COLO829 (cell line): Measurements from ENCODE around the gene ERC2.

Source experiments
- DNase-seq: peaks from one replicate; pipeline ENCODE4 v3.0.0; 2012; ENCODE audit warnings: low spot score

ERC2 gene

DNA sequence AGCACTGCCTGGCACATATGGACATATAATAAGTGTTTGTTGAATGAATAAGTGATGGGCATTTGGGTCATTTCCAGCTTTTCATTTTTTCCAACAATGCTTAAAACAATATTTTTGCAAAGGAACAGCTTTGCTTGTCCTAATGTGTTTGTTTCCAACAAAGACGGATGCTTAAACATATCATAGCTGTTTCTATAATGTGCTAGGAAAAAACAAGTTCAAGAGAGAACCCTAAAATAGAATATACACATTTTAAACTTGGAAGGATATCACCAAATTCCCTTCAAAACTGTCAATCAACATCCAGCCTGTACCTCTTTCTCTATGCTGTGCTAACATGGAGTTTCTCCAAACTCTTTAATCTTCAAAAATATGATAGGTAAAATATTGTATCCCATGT lies 756.6 kb downstream of the ERC2 start:
- DNase-seq = no peak

DNA sequence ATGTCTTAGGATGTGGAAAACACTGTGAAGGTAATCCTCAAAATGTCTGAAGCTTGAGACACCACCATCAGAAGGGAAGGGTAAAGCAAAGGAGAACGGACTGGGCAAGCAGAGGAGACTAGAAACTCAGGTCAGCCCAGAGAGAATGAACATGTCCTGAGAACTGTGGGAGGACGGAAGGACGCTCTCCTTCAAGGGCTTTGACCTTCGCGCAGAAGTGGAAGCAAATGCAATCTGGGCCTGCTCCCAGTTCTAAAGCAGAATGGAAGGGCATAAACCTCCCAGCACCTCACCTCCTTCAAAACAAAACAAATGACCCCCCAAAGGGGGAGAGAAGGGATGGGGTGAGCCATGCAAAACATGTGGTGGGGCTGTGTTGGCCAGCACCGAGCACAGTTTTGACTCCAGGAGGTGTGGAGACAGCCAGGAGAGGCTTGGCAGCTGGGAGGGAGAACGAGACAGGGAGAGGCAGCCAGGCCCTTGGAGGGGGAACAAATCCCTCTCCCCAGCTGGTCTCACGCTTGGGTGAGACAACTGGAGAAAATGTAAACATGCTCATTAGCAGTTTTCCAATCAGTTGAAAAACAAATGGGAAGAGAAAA lies 758.8 kb downstream of the ERC2 start:
- DNase-seq = no peak

DNA sequence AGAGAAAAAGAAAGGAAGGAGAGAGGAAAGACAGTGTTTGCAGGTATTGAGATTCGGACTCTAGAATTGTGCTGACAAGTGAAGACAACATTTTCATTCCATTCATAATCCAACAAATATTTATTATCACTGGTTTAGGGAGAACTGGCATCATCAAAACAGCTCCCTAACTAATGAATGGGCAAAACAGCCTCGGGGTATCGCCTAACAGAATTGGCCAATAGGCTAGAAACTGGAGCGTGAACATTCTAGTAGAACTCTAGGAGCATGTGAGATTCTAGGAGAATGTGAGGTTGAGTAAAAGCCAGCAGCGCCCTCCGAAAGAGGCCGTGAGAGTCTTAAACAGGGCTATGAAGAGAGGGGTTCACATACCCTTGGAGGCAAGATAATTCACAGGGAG lies 759.3 kb downstream of the ERC2 start:
- DNase-seq = no peak

DNA sequence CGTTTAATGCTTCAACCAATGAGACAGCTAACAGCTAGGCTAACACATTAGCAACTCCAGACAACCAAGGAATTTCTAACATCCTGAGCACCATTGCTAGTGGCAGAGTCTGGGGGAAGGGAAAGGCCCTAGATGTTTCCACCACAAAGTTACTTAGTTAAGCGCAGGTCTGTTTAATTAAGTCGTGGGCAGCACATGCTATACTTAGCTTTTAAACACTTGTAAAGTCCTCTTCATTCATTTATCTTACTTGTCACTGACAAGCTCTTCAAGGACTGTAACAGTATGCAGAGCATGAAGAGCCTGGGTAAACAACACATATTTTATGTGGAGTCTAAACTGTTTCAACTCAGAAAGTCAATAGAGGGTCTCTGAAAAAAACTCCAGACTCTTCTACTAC lies 760.0 kb downstream of the ERC2 start:
- no peak for DNase-seq

DNA sequence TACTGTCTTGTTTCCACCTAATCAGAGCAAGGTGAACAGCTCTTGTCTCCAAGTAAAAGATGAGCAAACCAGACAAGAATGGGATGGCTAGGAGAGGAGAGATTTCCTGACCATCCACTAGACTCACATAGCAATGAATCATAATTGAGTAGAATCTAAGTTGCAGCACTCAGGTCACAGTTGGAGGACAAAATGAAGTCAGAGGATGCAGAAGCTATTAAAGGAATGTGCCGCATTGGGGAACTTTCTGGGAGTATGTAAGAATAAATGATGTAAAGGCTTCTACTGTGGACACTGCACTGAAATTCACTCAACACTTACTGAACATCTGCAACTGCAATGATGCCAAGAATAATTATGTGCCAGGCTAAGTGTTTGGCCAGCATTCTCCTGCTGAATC lies 763.7 kb downstream of the ERC2 start:
- DNase-seq = no peak

DNA sequence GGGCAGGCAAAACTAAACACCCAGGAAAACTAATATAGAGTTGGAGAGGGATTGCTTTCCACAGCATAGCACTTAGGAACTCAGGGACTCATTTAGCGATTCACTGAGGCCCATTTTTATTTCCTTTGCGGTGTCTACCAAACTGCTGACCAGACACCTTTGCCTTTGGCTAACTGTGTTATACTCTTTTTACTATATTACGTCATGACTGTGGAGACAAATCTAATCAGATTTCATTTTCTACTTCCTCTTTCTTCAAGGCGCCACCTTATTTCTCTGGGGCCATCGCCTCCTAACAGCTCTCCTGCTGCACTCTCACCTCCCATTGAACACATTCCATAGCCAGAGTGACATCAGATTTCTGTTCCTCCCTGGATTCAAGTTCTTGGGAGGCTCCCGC lies 765.4 kb downstream of the ERC2 start:
- no peak for DNase-seq

DNA sequence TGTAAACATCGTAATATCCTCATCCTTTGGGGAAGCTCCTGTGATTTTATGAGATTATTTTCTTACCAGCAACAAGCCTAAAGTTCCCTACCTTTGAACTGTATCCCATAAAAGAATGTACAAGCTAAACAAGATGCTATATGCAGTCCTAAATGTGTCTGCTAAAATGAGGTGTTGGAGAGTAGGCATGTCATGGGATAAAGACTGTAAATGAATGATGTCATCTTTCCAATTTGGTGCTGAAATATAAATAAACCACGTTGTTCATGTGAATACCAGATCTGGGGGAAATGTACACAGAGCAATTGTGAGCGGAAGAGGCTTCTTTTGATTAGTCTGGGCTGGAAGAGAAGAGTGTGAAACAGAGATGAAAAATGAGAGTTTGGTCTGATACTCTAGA lies 766.3 kb downstream of the ERC2 start:
- DNase-seq = no peak

DNA sequence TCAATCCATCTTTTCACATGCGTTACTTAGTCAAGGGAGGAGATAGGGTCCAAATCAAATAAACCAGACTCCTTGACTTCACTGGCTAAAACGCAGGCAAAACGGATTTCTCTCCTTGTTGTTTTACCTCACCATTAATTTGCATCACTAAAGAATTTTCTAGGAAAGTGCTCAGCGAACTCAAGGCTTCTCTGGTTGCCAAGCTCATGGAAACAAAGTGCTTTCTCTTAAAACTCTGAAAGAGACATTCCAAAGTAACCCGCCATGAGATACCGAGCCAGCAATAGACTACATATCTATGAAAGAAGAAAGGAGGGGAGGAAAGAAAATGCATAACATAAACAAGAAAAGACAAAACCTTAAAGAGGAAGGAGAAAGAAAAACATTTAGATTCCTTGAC lies 769.4 kb downstream of the ERC2 start:
- no peak for DNase-seq

DNA sequence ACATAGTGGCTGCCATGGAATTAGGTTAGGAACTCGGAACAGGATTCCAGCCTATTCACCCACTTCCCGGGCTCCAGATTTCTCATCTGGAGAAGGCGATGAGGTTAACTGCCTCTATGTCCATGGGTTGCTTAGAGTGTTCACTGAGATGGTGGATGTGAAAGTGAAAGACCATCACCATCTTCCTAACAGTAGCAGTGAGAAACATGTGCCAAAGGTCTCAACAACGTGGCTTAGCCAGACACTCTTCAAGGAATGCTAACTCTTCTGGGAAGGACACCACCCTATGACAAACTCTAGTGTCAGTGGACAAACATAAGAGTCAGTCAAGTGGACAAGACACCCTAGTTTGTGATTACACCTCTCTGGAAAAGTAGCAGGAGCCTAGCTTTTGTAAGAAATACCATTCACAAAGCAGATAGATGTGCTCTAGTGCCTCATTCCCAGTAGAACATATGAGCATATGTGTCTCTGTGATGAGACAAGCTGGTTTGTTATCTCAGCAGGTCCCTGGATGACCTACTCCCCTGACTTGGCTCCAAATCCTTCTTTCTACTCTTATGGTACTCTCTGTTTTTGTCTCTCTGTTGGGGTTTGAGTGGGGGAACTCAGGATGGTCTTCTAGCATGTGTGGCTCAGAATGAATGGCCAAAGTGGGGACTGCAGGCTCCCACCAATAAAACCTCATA lies 770.9 kb downstream of the ERC2 start:
- no peak for DNase-seq

DNA sequence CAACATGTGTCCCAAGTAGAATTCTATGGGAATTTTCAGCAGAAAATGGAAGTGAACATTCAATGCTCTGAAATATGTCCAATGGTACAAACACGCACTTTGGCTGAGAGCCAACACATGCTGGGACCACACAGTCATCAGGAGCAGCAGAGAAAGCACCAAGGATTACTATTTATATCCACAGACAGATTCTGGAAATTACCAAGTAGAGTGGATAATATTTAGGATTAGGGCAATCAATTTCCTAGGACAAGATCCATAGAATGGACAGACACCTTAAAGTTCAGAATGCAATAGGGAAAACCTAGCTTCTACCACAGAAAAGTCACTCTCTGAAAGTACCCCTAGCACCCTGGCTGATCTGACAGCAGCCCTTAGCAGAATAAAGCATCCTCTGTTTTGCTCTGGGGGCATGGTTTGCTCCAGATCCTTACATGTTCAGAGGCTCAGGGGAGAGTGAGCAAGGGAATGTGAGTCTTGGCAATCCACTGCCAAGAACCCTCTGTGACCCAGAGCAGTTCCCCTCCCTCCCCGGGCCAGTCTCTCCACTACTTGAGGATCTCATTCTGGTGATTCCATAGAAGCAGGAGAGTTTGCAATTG lies 775.2 kb downstream of the ERC2 start:
- no peak for DNase-seq

DNA sequence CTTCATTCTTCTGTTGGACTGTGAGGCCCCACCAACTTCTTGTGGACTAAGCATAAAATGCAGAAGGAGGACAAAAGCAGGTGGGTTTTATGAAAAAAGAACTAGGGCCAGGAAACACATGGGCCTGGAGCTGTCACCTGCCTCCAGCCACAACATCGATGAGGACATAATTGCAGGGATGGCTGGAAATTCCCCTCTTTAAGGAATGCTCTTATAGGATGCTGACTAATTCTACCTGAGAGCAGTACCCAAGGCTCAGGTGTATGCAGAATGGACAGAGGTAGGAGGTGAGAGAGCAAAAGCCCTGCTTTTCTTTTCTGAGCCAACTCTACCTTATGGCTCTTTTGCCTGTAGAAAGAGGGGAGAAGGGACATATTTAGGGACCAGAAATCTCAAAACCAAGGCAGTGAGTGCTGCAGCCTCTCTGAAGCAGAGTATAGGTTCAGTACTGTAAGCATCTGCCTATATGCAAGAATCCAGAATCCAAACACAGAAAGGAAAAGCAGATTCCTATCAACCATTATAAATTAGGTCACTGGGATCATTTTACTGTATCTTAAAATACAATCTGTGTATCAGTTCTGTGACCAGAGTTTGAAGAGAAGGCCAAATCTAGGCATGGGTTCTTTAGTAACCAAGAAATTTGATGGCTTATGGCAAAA lies 775.8 kb downstream of the ERC2 start:
- DNase-seq = no peak

DNA sequence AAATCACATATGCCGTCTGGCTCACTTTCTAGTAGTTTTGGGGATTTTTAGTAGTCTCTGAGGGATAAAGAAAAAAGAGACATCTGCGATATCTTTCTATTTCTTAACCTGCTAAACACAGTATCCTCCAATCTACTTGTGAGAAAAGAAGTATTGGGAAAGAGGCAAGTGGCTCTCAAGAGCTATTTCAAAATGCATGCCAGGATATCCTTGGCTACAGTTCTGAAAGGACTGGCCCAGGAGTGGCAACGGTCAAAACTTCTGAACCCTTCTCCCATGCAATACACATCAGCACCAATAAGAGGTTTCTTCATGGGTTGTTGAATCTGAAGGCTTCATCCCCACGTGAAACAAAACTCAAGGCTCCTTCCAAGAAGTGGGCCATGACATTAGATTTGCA lies 777.1 kb downstream of the ERC2 start:
- no peak for DNase-seq

DNA sequence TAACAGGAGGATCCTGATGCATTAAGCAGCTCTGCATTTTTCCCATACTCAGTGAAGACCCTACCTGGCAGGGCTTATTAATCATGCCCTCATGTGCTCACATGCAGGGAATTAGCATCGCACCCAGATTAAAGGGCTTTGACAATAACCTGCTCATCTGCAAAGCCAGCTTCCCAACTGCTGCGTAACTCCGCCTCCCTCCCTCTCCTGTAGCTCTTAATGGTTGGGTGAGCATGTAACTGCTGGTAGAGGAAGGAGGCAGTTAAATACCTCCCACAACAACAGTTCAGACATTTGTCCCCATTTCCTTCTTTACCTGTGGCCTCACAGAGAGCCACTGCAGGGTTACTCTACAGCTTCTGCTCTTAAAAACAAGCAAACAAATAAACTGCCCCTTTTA lies 777.5 kb downstream of the ERC2 start:
- no peak for DNase-seq

DNA sequence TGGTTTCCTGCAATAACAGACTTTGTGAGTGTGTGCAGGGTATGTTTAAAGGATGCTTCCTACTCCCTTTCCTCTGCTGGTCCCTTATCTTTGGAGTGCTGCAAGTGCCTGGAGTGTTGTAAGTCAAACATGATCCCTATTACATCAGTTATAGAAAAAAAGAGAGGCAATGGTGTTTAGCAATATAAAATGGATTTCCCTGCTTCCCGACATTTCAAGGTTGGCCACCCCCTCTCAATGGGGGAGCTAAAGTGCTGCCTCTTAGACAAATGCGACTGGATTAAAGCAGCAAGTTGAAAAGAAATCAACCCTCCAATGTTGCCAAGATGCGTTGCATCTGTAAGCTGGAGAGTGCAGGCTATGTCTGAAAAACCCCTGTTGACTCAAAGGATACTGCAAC lies 778.1 kb downstream of the ERC2 start:
- no peak for DNase-seq

DNA sequence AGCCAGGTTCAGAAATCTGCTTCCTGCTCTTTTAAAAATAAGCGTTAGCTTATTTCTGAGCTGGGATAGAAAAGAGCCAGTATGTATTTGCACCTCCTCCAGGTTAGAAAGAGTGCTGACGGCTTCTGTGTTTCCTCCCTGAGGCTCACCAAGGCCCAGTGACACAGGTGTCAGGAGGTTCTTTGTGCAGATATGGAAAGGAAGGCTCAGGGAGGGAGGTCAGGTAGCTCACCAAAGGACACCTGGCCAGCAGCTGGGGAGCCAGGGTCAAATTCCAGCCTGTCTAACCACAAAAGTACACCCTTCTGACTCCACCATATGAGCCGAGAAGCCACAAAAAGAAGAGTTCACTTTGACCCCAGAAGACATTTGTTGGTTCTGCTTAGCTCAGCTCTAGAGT lies 780.1 kb downstream of the ERC2 start:
- DNase-seq = no peak

DNA sequence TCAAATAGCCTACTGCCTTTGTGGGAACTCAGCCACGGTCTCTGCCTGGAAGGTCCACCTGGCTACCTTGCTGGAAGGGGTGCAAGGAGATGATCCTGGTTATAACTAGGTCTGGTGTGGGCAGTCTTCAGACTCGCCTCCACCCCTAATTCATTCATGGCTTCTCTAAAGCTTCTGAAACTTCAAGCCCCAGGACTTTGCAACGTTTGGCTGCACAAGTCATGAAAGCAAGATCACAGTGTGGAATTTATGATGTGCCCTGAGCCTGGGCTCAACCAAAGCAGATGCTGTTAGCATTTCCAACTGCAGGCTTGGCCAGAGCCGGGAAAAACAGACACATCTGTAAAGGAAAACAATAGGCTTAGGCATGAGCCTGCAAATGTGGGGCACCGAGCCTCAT lies 780.7 kb downstream of the ERC2 start:
- DNase-seq = no peak

DNA sequence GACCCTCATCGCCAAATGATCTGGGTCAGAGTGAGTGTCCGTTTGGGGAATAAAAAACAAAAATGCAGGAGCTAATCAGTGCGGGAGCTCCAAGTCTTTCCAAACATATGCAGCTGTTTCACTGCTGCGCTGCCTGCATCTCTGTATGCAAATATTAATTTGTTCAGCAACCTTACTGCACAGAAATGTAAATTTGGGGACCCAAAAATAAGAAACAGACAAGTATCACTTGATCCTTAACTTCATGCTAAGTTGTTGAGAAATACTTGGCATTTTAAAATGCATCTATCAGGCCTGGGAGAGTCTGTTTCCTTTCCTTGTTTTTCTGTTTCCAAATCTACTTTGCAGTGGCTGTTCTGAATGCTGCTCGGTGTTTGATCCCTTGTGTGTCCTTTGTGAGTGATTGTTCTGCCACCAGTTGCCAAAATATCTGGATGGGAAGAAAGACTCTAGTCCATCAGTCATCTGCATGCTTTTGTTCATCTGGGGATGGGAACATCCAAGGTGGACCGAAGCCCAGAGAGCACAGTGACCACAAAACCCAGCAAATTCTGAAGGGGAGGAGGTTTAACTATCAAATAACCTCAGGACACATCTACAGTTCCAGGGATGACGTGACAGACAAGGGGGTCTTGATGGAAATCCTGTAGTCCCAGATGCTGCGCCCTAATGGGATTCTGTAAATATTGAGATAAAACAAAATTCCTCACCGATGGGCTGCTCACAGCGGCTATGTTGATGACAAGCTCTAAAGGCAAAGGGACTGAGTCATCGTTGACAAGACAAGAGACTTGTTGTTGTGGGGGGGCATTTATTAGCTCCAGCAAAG lies 781.6 kb downstream of the ERC2 start:
- DNase-seq = peak; percentile 20

DNA sequence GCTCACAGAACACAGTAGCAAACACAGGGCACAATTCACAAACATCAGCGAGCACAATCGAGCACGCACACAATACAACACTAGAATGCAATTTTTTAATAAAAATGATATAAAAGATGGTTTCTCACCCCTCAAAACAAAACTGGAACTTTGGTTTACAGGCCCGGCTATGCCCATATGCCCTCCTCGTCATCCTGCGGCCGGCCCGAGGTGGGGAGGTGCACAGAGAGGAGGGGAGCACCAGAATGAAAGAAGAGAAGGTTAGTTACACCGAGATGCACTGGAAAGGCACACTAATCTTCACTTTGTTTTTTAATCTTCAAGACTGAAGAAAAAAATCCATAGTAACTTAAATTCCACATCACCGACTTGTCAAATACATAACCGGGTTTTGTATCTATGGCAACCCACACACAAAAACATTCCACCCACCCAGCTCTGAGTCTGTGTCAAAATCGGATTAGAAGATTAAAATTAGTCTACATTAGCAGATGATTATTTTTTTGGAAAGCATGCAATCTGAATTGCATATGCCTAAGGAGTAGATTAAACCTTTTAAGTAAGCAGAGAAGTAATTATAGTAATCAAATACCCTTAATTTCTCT lies 784.5 kb downstream of the ERC2 start:
- DNase-seq = no peak

DNA sequence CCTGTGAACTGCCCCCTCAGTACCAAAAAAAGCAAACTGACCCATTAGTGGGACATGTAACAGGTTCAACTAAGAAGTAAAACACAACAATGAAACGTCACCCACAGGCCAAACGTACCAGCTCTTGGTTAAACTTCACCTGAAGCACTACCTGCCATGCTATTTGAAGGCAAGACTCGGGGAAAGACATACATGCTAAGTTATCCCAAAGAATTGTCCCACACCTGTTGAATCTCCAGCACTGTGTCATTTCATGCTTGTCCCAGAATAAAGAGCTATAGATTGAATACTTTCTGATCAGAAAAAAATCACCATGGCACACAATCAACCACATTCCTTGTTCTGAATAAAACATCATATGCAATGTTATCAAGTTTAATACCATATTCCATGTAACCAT lies 785.8 kb downstream of the ERC2 start:
- no peak for DNase-seq

DNA sequence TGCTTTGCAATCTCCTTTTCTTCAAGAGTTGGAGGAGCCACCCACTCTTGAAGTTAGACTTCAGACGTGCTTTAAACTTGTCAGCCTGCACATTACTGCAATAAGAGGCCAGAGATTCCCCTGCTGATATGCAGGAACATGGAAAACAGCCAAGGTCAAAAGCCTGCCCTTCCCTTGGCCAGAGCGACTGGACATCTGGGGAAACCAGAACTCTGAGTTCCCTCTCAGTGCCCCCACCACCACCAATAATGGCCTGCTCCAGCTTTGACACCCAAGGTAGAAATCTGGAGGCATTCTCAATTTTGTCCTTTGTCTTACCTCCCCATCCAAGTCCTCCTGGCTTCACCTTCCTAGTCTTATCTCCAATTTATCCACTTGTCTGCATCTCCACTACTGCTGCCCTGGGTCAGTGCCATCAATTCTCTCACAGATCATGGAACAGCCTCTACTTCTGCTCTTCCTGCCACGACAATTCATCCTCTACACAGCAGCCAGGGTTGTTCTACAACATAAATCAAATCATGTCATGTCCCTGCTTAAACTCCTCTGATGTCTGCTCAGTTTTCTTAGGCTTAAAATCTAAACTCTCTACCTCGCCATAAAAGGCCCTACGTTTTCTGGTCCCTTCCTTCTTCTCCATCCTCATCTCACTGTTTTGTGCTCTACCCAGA lies 789.6 kb downstream of the ERC2 start:
- DNase-seq = no peak

DNA sequence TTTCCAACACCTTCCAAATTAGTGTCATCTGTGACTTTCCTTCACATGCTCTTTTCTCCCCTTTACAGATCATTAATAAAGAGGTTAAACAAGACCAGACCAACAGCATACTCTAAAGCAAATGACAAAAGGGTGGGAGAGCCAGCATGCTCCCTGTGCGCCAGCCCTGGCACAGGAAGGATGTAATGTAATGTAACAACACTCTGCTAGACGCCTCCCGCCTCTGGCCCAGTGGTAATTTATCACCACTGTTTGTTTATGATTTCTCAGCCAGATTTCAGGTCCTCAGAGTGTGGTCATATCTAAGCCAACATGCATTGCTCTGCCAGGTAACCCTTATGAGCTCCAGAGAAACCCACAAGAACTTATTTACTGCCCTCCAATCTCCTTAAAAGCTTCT lies 791.6 kb downstream of the ERC2 start:
- DNase-seq = no peak

DNA sequence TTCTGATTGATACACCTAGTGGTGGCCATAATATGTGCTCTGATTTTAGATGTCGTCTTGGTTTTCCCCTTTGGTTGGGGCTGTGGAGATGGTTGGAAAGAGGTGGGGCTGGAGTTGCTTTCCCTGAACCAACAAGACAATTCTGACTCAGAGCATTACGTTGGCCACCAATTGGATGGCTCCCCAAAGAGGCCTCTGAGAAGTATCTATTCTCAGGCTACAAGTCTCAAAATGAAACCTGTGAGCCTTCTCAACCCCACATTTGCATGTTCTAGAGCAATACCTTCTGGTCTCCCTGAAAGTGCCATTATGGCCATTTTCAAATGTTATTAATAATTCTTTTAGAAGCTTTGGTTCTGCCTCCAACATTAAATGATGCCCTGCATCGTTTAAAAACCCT lies 792.8 kb downstream of the ERC2 start:
- no peak for DNase-seq
